ENCODE data around the gene PSMD7.
A peak's percentile ranks its signal among the peaks of the same experiment; 100 is the strongest.
"Not testable (repeated sequence)": the region's sequence is repeated elsewhere in the genome, so short reads cannot be mapped to it uniquely, and the experiment has no call there.

Gene PSMD7

GRCh38 chr16:74297145-74297665, 591 bp downstream of the PSMD7 start:
- no peak for DNase-seq (ENCODE audit: low spot score)

- no peak for DNase-seq (ENCODE audit: low spot score)
Observed at GRCh38 chr16:74298104-74298503, 1.5 kb downstream of the PSMD7 start.

GRCh38 chr16:74302341-74302740, 5.7 kb downstream of the PSMD7 start:
- no peak for DNase-seq (ENCODE audit: low spot score)

GRCh38 chr16:74304164-74304834, 7.7 kb downstream of the PSMD7 start:
- no peak for DNase-seq (ENCODE audit: low spot score)

- no peak for DNase-seq (ENCODE audit: low spot score)
Observed at GRCh38 chr16:74304835-74305176, 8.2 kb downstream of the PSMD7 start.

- no peak for DNase-seq (ENCODE audit: low spot score)
Observed at GRCh38 chr16:74305281-74305680, 8.7 kb downstream of the PSMD7 start.

GRCh38 chr16:74305978-74306784, 9.6 kb downstream of the PSMD7 start:
- no peak for DNase-seq (ENCODE audit: low spot score)

GRCh38 chr16:74307383-74307782, 10.8 kb downstream of the PSMD7 start:
- DNase-seq (ENCODE audit: low spot score): no peak

GRCh38 chr16:74309789-74310781, 13.5 kb downstream of the PSMD7 start:
- peak; percentile 76 for DNase-seq (ENCODE audit: low spot score)

GRCh38 chr16:74315059-74315458, 18.4 kb downstream of the PSMD7 start:
- DNase-seq (ENCODE audit: low spot score): no peak

- peak; percentile 34 for DNase-seq (ENCODE audit: low spot score)
Observed at GRCh38 chr16:74320707-74321106, 24.1 kb downstream of the PSMD7 start.

GRCh38 chr16:74321356-74321755, 24.7 kb downstream of the PSMD7 start:
- peak; percentile 24 for DNase-seq (ENCODE audit: low spot score)

- no peak for DNase-seq (ENCODE audit: low spot score)
Observed at GRCh38 chr16:74322301-74322710, 25.7 kb downstream of the PSMD7 start.

- DNase-seq (ENCODE audit: low spot score): not testable (repeated sequence)
Observed at GRCh38 chr16:74324777-74325176, 28.2 kb downstream of the PSMD7 start.

GRCh38 chr16:74325641-74326040, 29.0 kb downstream of the PSMD7 start:
- DNase-seq (ENCODE audit: low spot score): no peak

GRCh38 chr16:74328346-74328745, 31.7 kb downstream of the PSMD7 start:
- not testable (repeated sequence) for DNase-seq (ENCODE audit: low spot score)

- DNase-seq (ENCODE audit: low spot score): not testable (repeated sequence)
Observed at GRCh38 chr16:74332469-74332868, 35.9 kb downstream of the PSMD7 start.

- not testable (repeated sequence) for DNase-seq (ENCODE audit: low spot score)
Observed at GRCh38 chr16:74337506-74337905, 40.9 kb downstream of the PSMD7 start.

GRCh38 chr16:74339226-74339625, 42.6 kb downstream of the PSMD7 start:
- not testable (repeated sequence) for DNase-seq (ENCODE audit: low spot score)

- not testable (repeated sequence) for DNase-seq (ENCODE audit: low spot score)
Observed at GRCh38 chr16:74353038-74353437, 56.4 kb downstream of the PSMD7 start.

Measured in Ammon's horn (tissue), 1 donor.